GM21390 (cell line): ENCODE data around the gene HDAC5.
"Not testable (repeated sequence)": the region's sequence is repeated elsewhere in the genome, so short reads cannot be mapped to it uniquely, and the experiment has no call there.

Experiments used
- ATAC-seq: cut with Tn5 transposase; IDR thresholded peaks from one replicate; pipeline ENCODE4 v1.9.1; 2021; ENCODE audit not compliant: unreplicated experiment

Gene HDAC5

GRCh38 chr17:44112284-44113280, 10.9 kb downstream of the HDAC5 start:
- no peak for ATAC-seq

GRCh38 chr17:44111777-44112176, 11.7 kb downstream of the HDAC5 start:
- no peak for ATAC-seq

GRCh38 chr17:44110823-44111633, 12.4 kb downstream of the HDAC5 start:
- peak; percentile 66 for ATAC-seq

- no peak for ATAC-seq
Observed at GRCh38 chr17:44110011-44110686, 13.3 kb downstream of the HDAC5 start.

- no peak for ATAC-seq
Observed at GRCh38 chr17:44109312-44109630, 14.2 kb downstream of the HDAC5 start.

DNA sequence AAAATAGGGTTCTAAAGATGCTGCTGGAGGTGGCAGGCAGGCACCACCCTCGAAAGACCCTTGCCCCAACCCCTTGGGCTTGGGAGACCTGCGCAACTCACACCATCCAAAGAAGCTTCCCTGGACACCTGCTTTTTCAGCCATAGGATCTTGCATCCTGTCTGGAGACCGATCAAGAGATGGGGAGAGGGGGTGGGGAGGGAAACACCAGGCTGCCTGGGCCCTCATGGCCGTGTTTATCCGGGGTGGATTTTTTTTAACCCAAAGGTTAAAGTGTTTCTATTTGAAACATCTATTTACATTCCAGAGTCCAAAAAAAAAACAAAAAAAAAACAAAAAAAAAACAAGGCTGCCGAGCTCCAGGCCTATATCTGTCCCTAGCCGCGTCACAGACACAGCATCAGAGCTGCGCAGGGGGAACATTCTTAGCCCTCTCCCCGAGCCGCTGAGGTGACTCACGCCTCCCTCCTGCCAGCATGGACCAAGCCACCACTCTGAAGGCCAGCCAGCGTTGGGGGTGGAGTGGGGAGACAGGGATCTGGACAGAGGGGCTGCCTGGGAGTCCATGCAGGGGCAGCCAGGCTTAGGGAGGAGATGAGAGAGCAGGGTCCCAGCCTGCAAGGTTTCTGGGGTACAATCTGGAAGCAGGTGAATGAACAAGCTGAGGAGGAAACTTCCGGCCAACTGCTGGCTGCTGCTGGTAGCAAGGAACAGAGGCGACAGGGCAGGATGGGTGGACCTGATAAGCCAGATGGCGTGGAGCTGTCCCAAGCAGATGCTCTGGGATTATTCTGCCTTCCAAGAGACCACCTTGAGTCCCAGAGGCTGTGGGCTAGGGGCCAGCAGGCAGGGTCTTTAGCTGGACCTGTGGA, 14.8 kb downstream of the HDAC5 start:
- ATAC-seq = no peak

- no peak for ATAC-seq
Observed at GRCh38 chr17:44106801-44107200, 16.6 kb downstream of the HDAC5 start.

DNA sequence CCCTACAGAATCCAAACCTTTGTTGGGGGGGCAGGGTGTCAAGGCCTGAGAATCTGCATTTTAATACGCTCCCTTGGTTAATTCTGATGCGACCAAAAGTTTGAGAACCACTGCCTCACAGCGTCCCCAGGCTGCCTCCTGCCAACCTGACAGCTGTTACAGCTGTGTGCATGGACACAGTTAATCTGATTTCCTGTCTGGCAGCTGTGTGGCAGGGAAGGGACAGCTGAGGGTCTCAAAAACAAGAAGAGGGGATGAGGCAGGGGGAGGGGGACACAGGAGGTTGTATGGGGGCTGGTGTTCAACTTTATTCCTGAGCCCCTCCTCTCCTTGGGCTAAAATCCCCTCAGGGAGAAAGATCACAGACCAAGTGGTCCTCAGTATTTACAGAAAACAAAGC, 17.5 kb downstream of the HDAC5 start:
- ATAC-seq = no peak

- no peak for ATAC-seq
Observed at GRCh38 chr17:44105483-44105882, 18.0 kb downstream of the HDAC5 start.

DNA sequence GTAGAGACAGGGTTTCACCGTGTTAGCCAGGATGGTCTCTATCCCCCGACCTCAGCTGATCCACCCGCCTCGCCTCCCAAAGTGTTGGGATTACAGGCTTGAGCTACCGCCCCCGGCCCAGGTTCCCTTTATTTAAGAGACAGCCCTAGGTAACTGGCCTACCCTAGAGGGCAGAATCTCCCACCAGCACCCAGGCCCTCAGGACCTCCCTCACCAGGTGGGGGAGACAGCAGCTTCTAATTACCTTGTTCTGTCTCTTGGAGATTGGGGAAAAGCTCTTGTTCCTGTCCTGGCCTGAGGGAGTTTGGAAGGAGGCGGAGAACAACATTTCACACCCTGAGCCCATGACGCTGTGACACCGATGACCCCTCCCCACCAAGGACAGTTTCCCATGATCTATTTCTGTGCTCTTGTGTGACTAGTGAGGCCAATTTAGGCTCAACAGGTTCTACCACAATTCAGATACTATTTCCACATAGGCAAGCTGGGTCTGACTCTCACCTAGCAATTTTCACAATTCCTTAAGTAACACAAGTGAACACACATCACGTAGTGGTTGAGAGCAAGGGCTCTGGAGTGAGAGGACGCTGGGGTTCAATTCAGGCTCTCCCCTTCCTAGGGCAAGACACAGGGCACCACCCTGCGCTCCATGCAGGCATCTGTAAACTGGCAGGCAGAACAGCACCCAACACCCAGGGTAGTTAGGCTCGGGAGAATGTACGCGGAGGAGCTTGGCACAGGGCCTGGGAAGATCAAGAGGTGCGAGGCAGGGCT, 20.4 kb downstream of the HDAC5 start:
- no peak for ATAC-seq

DNA sequence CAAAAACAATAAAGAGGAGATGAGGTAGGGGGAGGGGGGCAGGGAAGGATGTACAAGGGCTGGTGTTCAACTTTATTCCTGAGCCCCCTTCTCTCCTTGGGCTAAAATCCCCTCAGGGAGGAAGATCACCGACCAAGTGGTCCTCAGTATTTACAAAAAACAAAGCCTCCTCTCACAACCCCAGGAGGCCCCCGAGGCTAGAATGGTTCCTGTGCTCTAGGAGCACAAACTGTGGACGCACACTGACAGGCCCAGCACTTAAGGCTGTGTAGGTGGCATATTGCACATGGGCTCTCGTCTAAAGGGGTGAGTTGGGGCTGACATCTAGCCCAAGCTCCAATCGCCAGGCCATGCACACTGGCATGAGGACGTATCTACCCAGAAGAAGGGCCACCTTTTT, 21.6 kb downstream of the HDAC5 start:
- ATAC-seq = not testable (repeated sequence)

DNA sequence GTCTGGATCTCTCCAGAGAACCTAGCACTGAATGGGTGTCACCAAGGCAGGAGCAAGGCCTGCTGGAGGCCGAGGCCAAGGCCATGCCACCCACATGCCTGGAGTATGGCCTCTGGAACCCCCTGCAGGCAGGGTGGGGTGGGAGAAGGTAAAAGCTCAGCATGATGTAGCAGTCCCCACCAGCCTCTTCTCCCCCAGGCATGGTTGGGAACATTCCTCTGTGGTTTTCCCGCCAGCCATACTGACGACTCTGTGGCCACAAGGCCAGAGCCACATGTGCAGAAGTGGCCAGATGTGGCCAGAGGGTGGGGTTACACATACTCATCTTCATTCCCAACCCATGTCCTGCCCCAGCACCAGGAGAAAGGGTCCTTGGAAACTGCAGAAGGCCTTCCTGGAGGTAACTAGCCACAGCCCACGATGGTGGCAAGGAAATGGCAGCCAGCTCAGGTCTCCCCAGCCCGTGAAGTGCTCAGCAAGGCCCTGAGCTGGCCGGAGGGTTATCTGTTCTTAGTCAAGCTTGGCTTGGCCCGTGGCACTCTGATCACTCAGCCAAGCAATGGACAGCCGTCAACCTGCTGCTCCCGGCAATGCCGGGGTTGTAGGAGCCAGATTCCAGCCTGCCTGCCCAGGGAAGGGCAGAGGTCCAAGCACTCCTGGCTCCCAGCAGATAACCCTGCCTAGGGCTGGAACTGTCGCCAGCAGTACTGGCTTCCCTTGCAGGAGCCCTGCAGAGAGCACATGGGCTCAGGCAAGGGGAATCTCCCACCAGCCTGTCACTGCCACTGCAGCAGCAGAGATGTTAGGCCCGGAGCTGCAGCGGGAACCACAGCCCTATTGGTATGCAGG, 26.1 kb downstream of the HDAC5 start:
- no peak for ATAC-seq

- ATAC-seq = no peak
Observed at GRCh38 chr17:44095647-44096496, 27.6 kb downstream of the HDAC5 start.

DNA sequence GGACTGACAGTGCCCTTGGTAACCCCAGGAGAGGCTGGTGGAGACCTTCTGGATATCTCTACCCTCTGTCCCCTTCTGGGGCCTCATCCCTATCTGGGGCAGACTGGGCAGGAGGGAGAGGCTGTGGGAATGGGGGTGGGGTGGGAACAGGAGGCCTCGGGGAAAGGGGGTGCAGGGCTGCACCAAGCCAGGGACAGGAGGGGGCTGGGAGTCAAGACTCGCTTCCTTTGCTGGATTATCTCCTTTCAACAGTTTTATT, 28.1 kb downstream of the HDAC5 start:
- ATAC-seq = no peak

DNA sequence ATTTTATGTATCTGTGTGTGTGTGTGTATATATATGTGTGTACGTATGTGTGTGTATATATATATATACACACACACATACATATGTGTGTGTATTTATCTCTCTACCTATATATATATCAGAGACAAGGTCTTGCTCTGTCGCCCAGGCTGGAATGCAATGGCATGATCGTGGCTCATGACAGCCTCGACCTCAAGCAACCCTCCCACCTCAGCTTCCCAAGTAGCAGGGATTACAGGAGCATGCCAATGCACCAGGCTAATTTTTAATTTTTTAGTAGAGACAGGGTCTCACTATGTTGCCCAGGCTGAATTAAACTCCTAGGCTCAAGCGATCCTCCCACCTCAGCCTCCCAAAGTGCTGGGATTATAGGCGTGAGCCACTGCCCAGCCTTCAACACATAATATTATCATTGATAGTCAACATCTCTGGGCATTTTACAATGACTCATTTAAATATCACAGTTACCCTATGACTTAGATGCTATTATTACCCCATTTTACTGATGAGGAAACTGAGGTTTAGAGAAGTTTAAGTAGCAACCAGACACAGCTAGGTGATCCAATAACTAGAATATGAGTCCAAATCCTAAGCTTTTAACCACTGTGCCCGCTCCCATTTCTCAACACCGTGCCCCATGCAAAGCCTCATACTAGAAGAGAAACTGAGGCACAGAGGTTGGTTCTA, 28.6 kb downstream of the HDAC5 start:
- no peak for ATAC-seq

GRCh38 chr17:44093231-44093900, 30.1 kb downstream of the HDAC5 start:
- ATAC-seq = no peak

GRCh38 chr17:44092051-44092450, 31.4 kb downstream of the HDAC5 start:
- no peak for ATAC-seq
